ENCODE measurements around the gene SSBP2.
"Not testable (repeated sequence)": the region's sequence is repeated elsewhere in the genome, so short reads cannot be mapped to it uniquely, and the experiment has no call there.

Gene SSBP2

DNA sequence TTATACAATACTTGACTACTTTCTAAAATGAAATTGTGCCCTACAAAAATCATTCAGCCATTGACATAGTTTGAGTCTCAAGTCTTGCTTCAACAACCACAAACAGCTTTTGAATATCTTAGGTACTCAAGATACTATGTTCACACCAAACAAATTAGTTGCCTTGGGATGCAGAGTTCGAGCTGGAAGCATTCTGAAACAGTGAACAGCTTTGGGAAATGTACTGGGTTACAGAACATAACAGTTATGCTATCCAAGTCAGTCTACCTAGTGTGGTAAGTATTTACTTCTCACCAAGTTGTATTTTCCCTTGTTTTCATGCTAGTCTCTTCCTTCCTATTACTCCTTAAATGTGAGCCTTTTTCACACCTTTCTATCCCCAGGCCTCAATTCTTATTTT is 143.2 kb downstream of the SSBP2 start:
- H3K4me1 Mint-ChIP-seq, result peaks cover 23% of the 10 kb centered on the region
- peaks cover 20% of the 10 kb centered on the region for H3K9me3 Mint-ChIP-seq
- H3K4me3 Mint-ChIP-seq, result no peak overlapping the region
- DNase-seq, result no peak
- no peak overlapping the region for H3K27ac Mint-ChIP-seq
- H3K27me3 Mint-ChIP-seq (ENCODE audit: low read depth, poor library complexity), result no peaks in the 10 kb centered on the region
- TF ChIP-seq, protein P1, sequence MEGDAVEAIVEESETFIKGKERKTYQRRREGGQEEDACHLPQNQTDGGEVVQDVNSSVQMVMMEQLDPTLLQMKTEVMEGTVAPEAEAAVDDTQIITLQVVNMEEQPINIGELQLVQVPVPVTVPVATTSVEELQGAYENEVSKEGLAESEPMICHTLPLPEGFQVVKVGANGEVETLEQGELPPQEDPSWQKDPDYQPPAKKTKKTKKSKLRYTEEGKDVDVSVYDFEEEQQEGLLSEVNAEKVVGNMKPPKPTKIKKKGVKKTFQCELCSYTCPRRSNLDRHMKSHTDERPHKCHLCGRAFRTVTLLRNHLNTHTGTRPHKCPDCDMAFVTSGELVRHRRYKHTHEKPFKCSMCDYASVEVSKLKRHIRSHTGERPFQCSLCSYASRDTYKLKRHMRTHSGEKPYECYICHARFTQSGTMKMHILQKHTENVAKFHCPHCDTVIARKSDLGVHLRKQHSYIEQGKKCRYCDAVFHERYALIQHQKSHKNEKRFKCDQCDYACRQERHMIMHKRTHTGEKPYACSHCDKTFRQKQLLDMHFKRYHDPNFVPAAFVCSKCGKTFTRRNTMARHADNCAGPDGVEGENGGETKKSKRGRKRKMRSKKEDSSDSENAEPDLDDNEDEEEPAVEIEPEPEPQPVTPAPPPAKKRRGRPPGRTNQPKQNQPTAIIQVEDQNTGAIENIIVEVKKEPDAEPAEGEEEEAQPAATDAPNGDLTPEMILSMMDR (IDR thresholded peaks at IDR 0.05), result no peak
- peaks cover 67% of the 10 kb centered on the region for H3K36me3 Mint-ChIP-seq (ENCODE audit: low read depth)

DNA sequence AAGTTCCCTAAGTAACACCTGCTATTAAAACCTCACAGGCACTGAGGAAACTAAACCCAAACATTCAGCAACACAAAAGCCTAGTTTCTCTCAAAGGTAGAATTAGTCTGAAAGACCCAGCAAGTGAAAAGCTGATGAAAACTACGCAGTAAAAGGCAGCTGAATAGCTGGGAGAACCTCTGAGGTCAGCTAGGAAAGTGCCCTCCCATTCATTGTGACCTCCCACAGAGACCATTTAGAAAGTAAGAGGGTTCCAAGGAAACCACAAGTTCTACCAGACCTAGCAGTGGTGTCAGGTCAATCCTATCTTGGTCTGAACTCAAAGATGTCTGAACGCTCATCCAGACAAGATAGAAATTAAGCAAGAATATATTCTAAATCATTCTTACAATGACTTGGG is 144.7 kb downstream of the SSBP2 start:
- TF ChIP-seq, protein P1 (IDR thresholded peaks at IDR 0.05), result no peak
- Mint-ChIP-seq H3K4me1 (peaks cover 27% of the 10 kb centered on the region), H3K27ac (no peak overlapping the region), H3K4me3 (no peak overlapping the region), H3K36me3 (ENCODE audit: low read depth) (peaks cover 62% of the 10 kb centered on the region), H3K27me3 (ENCODE audit: low read depth, poor library complexity) (no peaks in the 10 kb centered on the region), H3K9me3 (peaks cover 13% of the 10 kb centered on the region)
- no peak for DNase-seq

DNA sequence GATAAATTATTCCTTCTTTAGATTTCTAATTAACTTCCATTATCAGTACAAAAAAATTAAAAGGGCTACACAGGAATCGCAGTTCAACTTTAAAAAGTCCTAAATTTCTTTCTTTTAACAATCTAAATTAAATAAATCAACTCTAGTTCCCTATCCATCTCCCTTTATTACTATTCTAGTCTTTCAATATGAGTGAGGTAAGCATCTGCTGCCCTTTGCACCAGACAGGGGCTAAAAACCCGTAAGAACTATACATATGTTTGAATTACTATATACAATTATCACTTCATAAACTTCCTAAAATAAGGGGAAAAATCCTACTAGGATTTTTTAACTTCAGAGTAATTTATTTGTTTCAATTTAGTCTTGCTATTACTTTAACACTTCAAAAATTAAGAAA is 145.6 kb downstream of the SSBP2 start:
- Mint-ChIP-seq H3K27me3 (ENCODE audit: low read depth, poor library complexity) (no peaks in the 10 kb centered on the region), H3K4me1 (peaks cover 27% of the 10 kb centered on the region), H3K27ac (peak overlapping the region; percentile 67), H3K36me3 (ENCODE audit: low read depth) (peaks cover 60% of the 10 kb centered on the region), H3K9me3 (peaks cover 9% of the 10 kb centered on the region), H3K4me3 (no peak overlapping the region)
- TF ChIP-seq, protein P1 (IDR thresholded peaks at IDR 0.05), result no peak
- DNase-seq, result no peak

DNA sequence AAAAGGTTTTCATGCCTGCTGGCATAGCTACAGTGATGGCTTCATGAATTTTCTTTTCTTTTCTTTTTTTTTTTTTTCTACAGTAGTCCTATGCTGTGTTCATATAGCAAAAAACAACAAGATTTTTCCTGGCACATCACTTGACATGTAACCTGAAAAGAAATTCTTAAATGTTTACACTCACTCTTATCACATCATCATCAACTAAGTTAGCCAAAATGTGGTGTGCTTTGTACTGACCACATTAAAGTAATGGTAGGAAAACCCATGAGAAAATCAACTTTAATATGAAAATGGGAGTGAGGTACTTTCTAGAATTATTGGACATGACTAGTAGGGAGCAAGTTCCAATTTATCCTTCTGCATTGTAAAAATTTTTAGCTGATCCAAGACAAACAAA is 146.7 kb downstream of the SSBP2 start:
- no peak for DNase-seq
- no peak overlapping the region for H3K27ac Mint-ChIP-seq
- H3K27me3 Mint-ChIP-seq (ENCODE audit: low read depth, poor library complexity), result no peaks in the 10 kb centered on the region
- peaks cover 27% of the 10 kb centered on the region for H3K4me1 Mint-ChIP-seq
- H3K4me3 Mint-ChIP-seq, result no peak overlapping the region
- H3K9me3 Mint-ChIP-seq, result peaks cover 6% of the 10 kb centered on the region
- peaks cover 59% of the 10 kb centered on the region for H3K36me3 Mint-ChIP-seq (ENCODE audit: low read depth)
- TF ChIP-seq, protein P1 (IDR thresholded peaks at IDR 0.05), result no peak

DNA sequence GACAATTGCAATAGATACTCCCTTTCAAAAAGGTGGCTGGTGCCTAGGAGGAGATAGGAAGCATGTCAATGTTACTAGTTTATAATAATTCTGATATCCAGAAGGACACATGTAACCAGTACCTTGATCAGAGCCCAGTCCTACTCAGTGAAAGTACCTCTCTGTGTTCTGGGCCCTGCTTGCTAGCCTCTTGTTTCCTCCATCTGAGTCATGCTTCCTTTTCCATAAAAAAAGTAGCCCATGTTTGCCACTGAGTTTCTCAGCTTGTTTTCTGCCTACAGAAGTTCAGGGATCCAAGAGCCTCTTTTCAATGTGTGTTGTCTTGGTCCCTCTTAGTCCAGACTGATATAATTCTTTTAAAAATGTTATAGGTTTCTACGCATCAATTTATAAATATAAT is 149.0 kb downstream of the SSBP2 start:
- TF ChIP-seq, protein P1 (IDR thresholded peaks at IDR 0.05), result no peak
- no peak overlapping the region for H3K27ac Mint-ChIP-seq
- H3K4me3 Mint-ChIP-seq, result no peak overlapping the region
- H3K27me3 Mint-ChIP-seq (ENCODE audit: low read depth, poor library complexity), result no peaks in the 10 kb centered on the region
- peaks cover 27% of the 10 kb centered on the region for H3K4me1 Mint-ChIP-seq
- H3K36me3 Mint-ChIP-seq (ENCODE audit: low read depth), result peaks cover 63% of the 10 kb centered on the region
- no peak for DNase-seq
- H3K9me3 Mint-ChIP-seq, result peaks cover 26% of the 10 kb centered on the region

DNA sequence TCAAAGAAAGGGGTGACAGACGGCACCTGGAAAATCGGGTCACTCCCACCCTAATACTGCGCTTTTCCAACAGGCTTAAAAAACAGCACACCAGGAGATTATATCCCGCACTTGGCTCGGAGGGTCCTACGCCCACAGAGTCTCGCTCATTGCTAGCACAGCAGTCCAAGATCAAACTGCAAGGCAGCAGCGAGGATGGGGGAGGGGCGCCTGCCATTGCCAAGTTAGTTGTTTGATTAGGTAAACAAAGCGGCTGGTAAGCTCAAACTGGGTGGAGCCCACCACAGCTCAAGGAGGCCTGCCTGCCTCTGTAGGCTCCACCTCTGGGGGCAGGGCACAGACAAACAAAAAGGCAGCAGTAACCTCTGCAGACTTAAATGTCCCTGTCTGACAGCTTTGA is 158.8 kb downstream of the SSBP2 start:
- not testable (repeated sequence) for DNase-seq; H3K27me3 Mint-ChIP-seq (ENCODE audit: low read depth, poor library complexity); H3K4me3 Mint-ChIP-seq; H3K27ac Mint-ChIP-seq
- H3K36me3 Mint-ChIP-seq (ENCODE audit: low read depth), result peaks cover 84% of the 10 kb centered on the region
- H3K4me1 Mint-ChIP-seq, result peaks cover 25% of the 10 kb centered on the region
- peaks cover 61% of the 10 kb centered on the region for H3K9me3 Mint-ChIP-seq

Data from nephron progenitor cell (in vitro differentiated cells).